HG03469 (cell line): ENCODE measurements around the gene HPD.
A peak's percentile ranks its signal among the peaks of the same experiment; 100 is the strongest.
"Not testable (repeated sequence)": the region's sequence is repeated elsewhere in the genome, so short reads cannot be mapped to it uniquely, and the experiment has no call there.

Experiments used
- ATAC-seq: cut with Tn5 transposase; IDR thresholded peaks from one replicate; pipeline ENCODE4 v1.9.1; 2021; ENCODE audit warnings: mild to moderate bottlenecking, moderate library complexity, moderate number of reproducible peaks; ENCODE audit not compliant: unreplicated experiment

Gene HPD

GRCh38 chr12:121858662-121859572 is at the start of gene HPD:
HPD (minus strand) TSS chr12:121858859; CDS start chr12:121858823, 36 bp downstream.
- ATAC-seq = no peak

GRCh38 chr12:121905746-121906145 is 47.1 kb upstream of the HPD start:
- no peak for ATAC-seq

DNA sequence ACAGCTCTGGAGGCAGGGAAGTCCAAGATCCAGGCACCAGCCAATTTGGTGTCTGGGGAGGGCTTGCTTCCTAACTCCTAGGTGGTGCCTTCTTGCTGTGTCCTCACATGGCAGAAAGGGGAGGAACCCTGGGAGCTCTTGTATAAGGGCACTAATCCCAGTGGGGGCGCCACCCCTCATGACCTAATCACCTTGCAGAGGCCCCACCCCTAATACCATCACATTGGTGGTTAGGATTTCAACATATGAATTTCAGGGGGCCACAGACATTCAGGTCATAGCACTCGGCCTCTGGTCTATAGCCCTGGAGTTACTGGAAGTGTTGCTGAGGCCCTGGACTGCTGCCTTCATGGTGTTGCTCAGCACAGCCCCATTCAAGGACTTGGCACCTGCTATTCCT is 44.5 kb upstream of the HPD start:
- ATAC-seq = no peak

DNA sequence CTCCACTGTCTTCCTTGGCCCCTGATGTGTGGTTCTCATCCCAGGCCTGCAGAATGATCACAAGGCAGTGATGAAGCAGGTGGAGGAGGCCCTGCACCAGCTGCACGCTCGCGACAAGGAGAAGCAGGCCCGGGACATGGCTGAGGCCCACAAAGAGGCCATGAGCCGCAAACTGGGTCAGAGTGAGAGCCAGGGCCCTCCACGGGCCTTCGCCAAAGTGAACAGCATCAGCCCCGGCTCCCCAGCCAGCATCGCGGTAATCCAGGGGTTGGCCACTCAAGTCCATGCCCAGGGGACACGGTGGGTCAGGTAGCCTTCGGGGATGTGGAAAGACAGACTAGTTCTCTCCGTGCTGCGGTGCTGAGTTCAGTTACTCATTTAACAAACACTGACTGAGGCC is 40.9 kb upstream of the HPD start:
- no peak for ATAC-seq

GRCh38 chr12:121898287-121898686 is 39.6 kb upstream of the HPD start:
- no peak for ATAC-seq

DNA sequence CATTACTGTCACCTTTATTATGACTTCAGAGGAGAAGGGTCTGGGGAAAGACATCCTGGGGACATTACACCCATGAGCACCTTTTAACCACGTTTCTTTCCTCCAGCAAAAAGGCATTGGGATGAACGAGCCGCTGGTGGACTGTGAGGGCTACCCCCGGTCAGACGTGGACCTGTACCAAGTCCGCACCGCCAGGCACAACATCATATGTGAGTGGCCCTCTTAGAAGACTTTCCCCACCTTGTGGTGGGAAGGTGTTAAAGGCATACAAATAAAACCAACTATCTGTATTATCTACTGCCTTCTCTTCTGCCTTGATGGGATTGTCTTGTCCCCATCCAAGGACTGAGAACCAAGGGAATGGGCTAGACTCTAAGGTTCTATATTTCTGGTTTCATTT is 36.0 kb upstream of the HPD start:
- ATAC-seq = no peak

- ATAC-seq = no peak
Measured at GRCh38 chr12:121893961-121894460, 35.4 kb upstream of the HPD start.

DNA sequence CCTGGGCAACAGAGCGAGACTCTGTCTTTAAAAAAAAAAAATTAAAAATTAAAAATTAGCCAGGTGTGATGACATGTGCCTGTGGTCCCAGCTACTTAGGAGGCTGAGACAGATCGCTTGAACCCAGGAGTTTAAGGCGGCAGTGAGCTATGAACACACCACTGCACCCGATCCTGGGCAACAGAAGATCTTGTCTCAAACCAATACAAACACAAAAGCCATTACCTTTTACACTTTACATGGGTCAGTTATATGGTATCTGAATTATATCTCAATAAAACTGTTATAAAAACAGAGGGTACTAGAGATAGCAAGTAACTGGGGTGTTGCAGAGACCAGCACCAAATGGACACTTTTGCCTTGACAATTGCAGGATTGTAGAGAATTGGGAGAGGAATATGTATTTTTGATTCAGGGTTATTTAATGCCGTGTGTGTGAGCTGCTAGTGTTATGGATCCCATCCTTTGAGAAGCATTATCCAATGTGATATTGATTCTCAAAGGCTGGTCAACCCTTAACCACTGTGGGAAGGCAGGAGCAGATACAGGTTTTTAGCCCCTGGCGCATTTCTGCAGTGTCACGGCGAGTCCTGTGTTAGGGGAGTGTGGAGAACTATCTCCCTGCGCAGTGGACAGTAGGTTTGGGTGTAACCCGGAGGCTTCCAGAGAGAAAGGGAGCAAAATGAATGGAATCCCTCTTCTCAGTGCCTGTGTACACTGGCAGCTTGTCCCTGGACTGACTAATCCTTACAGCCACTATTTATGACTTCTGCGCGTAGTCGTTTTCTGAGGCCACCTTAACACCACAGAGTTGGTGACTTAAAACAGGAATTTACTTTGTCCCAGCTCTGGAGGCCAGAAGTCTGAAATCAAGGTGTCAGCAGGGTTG is 34.3 kb upstream of the HPD start:
- no peak for ATAC-seq

DNA sequence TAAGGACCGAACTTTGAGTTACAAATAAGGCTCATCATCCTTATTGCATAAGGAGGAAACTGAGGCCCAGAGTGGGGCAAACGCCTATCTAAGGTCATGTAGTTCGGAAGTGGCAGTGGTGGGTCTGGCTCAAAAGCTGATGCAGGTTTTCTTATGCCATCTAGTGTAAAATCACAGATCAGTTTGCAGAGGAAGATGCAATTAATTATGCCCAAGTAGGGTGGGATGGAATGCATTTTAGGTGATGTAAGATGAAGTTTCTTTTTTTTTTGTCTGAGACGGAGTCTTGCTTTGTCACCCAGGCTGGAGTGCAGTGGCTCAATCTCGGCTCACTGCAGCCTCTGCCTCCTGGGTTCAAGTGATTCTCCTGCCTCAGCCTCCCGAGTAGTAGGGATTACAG is 31.0 kb upstream of the HPD start:
- not testable (repeated sequence) for ATAC-seq

GRCh38 chr12:121889274-121889624 is 30.6 kb upstream of the HPD start:
- no peak for ATAC-seq

DNA sequence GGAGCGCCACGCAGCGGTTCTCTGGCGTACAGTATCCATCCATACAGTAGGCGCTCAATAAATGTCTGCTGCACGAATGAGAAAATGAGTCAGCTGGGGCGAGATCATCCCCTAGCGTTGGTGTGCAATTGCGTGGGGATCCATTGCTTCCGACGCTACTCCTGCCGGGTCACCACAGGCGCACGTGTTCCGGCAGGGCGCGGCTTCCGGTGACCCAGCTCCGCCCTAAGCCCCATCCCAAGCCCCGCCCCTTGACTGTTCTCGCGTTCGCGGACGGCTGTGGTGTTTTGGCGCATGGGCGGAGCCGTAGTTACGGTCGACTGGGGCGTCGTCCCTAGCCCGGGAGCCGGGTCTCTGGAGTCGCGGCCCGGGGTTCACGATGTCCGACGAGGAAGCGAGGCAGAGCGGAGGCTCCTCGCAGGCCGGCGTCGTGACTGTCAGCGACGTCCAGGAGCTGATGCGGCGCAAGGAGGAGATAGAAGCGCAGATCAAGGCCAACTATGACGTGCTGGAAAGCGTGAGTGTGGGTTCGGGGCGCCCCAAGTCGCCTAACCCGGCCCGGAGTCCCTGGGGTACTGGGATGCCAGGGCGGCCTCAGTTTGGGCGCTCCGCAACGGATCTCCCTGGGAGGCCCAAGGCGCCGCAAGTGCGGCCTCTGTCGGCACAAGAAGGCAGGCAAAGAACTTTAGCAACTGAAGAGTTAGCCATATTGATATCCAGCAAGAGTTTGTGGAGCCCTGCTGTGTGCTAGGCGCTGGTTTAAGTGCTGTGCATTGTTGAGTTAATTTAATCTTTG is 30.0 kb upstream of the HPD start, which contains the start of gene PSMD9:
PSMD9 (plus strand) TSS at position 313 of the 796 bp plus-strand sequence; CDS start at position 380, 67 bp downstream.
- ATAC-seq = peak; percentile 76

GRCh38 chr12:121888083-121888477 is 29.4 kb upstream of the HPD start:
- no peak for ATAC-seq

GRCh38 chr12:121885129-121885528 is 26.5 kb upstream of the HPD start:
- not testable (repeated sequence) for ATAC-seq

DNA sequence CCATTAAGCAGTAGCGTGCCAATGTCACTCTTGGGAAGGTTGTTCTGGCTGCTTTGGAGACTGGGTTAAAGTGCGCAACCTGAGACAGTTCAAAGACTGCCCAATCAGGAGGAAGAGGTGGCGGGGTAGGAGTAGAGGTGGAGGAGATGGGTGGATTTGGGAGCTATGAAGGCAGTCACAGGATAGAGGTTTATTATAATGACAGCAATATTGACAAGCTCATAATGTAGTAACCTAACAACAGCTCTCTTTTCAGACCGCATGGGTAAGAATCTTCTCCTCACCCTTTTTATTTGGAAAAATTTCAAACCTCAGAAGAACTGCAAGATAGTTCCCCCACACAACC is 24.6 kb upstream of the HPD start:
- no peak for ATAC-seq

- ATAC-seq = not testable (repeated sequence)
Measured at GRCh38 chr12:121876080-121876447, 17.4 kb upstream of the HPD start.

GRCh38 chr12:121875582-121875981 is 16.9 kb upstream of the HPD start:
- ATAC-seq = no peak

- no peak for ATAC-seq
Measured at GRCh38 chr12:121874071-121874470, 15.4 kb upstream of the HPD start.

GRCh38 chr12:121873216-121873569 is 14.5 kb upstream of the HPD start:
- ATAC-seq = no peak

DNA sequence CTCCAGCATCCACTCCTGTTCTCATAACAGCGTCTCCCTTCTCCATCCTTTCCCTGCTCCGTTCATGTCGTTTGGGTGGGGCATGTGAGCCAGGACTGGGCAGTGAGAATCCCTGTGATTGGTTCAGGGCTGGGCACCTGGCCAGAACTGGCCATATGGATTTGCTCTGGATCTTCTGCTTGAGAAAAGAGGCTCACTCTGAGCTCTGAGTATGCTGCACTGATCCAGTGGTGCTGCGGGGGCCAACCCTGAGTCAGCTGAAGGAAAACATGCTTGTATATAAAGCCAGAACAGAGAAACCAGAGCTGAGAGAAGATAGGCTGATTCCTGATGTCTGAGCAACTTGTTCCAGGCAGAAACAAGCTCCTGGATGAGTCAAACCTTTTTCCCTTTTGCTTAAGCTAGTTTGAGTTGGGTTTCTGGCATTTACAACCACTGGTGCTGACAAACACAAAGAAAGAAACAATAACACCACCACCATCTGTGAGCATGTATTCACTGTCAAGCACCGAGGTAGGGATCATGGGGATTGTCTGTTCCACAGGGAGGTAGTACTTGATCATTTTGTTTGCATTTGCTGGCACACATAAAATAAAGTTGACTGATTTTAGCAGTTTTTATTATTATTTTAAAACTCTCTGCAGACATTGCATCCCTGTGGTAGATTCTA is 14.0 kb upstream of the HPD start:
- ATAC-seq = no peak

DNA sequence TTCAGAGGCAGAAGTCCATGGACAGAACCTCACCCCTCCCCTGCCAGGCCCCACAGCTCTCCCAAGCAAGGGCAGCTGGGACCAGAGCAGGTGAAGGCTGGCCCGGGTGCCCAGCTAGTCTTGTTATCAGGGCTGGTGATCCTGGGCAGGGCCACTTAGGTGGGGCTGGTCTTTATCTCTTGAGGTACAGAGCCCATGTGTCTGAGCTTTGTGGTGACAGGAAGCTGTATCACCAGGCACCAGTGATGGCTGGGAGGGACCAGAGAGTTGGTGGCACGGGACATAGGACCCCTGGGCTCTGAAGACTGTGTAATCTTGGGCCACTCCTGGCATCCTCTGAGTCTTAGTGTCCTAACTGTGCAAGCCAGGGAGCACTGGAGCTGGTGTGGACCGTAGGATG is 12.8 kb upstream of the HPD start:
- no peak for ATAC-seq
